Peyer's patch (tissue), 4 donors: ENCODE results near the gene NR1I2.

Source experiments
- POLR2A ChIP-seq, 2 donors: fragments of 450-650 bp; IDR thresholded peaks; one replicate each; pipeline ENCODE4 v1.5.1; 2017; ENCODE audit warnings: antibody characterized with exemption in 2 of 2, mild to moderate bottlenecking in 2 of 2, moderate library complexity in 2 of 2
- TF ChIP-seq, protein P1 (sequence below), 6 experiments: fragments of 450-650 bp in 4 of 6; fragments of 200-600 bp in 2 of 6; sonication (generic) in 1 of 6; IDR thresholded peaks; one replicate each; pipeline ENCODE4 v1.5.1; 2017 to 2019; ENCODE audit warnings: antibody characterized with exemption in 6 of 6, mild to moderate bottlenecking in 3 of 6, moderate library complexity in 1 of 6

DNA sequence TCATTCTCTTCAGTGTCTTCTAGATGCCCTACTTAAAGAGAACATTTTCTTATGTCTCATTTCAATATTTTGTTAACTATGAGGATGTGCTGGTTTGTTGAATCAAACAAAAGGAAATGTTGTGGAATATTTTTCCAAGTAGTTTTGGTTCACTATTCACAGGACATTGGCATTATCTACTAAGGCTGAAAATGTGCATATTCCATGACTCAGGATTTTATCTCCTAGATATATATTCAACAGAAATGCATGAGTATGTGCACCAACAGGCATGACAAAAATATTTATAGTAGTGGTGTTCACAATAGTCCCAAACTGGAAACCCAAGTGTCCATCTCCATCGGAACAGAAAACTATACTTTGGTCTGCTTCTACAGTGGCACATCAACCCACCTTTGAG is 16.7 kb upstream of the NR1I2 start:
- TF ChIP-seq, protein P1, sequence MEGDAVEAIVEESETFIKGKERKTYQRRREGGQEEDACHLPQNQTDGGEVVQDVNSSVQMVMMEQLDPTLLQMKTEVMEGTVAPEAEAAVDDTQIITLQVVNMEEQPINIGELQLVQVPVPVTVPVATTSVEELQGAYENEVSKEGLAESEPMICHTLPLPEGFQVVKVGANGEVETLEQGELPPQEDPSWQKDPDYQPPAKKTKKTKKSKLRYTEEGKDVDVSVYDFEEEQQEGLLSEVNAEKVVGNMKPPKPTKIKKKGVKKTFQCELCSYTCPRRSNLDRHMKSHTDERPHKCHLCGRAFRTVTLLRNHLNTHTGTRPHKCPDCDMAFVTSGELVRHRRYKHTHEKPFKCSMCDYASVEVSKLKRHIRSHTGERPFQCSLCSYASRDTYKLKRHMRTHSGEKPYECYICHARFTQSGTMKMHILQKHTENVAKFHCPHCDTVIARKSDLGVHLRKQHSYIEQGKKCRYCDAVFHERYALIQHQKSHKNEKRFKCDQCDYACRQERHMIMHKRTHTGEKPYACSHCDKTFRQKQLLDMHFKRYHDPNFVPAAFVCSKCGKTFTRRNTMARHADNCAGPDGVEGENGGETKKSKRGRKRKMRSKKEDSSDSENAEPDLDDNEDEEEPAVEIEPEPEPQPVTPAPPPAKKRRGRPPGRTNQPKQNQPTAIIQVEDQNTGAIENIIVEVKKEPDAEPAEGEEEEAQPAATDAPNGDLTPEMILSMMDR (IDR thresholded peaks at IDR 0.05), result no peak
- TF ChIP-seq POLR2A (IDR thresholded peaks at IDR 0.05), result no peak
